HG03558 (cell line): Measurements from ENCODE around the gene ZNF827.

ENCODE experiments used
- ATAC-seq: cut with Tn5 transposase; IDR thresholded peaks from one replicate; pipeline ENCODE4 v1.9.1; 2021; ENCODE audit warnings: moderate number of reproducible peaks; ENCODE audit not compliant: unreplicated experiment; ENCODE audit errors: extremely low read depth

Gene ZNF827

GRCh38 chr4:145732895-145733880 lies 205.4 kb downstream of the ZNF827 start:
- peak; percentile 59 for ATAC-seq

DNA sequence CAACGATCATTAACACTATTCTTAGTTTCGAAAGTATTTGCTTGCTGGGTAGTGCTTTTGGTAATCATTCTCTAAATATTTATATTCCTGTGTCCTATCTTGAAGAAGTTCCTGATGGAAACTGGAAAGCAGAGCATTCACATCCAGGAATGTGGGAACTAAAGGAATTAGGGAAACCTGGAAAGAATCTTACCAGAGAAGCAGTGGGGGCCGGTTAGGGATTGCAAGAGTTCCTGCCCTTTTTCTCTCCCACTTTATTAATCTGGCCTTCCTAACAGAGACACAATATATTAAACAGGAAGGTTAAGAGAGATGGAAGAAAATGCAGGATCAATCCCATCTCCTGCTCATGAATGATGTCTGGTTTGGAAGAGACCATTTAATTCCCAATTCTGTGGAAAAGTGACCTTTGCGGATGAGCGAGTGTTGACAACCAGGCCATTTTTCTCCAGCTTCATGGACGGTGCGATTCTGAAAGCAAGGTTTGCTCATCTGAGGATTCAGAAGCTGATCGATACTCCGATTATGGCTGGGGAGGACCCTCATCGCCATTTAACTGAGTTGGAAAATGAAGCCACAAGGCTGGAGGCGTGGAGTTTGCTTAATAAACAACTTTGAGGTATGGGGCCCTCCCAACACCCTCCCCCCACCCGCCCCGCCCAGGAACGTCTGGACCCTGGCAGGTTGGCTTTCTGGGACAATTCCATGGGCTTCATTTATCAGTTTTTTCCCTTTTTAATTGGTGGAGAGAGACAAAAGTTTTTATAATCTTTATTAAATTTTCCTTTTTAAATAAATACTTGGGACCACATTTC lies 206.4 kb downstream of the ZNF827 start:
- ATAC-seq: no peak

DNA sequence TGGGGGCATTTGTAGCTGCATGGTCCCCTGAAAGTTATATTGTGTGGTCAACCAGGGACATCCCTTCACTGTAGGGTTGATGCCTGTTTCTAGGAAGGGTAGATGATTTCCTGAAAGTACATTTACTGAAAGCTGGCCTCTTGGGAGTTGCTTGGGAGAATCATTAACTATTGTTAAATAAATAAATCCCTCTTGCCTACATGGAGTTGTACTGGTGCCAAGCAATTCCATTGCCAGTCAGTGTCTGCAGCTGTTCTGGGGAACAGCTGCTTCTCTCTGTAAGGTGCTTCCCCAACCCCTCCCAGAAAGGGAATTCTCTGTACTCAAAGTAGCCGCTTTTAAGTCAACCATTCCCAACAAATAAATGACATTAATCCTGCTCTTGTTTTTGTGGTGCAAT lies 207.6 kb downstream of the ZNF827 start:
- no peak for ATAC-seq

DNA sequence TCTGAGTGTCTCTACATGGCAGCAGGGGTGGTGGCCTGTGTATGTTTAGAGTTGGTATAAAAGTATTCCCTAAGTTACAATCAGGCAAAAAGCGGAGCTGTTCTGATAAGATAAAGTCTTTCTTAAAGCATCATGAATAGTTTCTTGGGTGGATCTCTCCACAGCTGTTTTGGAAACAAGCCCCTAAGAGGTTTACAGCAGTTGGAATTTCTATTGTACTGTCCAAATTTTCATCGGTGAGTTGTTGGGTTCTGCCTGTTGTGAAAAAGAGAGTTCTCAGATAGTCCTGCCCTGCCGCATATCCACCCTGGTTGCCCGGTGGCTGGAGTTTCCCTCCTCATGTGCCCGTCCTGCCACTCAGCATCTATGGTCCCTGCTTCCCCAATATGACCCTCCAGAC lies 208.6 kb downstream of the ZNF827 start:
- ATAC-seq: no peak

DNA sequence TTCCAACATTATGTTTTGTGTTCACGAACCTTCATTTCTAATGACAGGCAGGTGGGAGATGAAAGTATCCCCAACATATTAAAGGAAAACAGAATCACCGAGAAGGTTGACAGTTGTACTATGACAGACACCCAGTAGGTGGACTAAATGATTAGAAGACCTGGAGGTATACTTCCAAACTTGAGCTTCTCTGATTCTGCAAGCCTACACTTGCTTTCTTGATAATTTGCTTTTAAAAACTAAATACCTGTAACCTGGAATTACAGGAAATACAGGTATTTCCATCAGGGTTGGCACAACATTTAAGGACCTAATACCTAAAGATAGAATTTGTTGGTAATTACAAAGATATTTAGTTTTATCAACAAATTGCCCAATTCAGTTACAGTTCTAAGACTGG lies 215.3 kb downstream of the ZNF827 start:
- ATAC-seq: no peak

DNA sequence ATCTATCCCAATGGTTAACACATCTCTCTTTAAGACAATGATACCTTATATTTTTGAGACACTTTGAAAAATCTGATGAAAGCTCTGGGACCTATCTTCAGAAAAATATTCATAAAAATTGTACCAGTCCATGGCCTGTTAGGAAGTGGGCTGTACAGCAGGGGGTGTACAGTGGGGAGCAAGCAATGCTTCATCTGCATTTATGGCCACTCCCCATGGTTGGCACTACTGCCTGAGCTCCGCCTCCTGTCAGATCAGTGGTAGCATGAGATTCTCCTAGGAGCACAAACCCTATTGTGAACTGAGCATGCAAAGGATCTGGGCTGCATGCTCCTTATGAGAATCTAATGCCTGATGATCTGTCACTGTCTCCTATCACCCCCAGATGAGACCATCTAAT lies 216.1 kb downstream of the ZNF827 start:
- no peak for ATAC-seq

GRCh38 chr4:145720656-145721055 lies 218.0 kb downstream of the ZNF827 start:
- peak; percentile 8 for ATAC-seq

DNA sequence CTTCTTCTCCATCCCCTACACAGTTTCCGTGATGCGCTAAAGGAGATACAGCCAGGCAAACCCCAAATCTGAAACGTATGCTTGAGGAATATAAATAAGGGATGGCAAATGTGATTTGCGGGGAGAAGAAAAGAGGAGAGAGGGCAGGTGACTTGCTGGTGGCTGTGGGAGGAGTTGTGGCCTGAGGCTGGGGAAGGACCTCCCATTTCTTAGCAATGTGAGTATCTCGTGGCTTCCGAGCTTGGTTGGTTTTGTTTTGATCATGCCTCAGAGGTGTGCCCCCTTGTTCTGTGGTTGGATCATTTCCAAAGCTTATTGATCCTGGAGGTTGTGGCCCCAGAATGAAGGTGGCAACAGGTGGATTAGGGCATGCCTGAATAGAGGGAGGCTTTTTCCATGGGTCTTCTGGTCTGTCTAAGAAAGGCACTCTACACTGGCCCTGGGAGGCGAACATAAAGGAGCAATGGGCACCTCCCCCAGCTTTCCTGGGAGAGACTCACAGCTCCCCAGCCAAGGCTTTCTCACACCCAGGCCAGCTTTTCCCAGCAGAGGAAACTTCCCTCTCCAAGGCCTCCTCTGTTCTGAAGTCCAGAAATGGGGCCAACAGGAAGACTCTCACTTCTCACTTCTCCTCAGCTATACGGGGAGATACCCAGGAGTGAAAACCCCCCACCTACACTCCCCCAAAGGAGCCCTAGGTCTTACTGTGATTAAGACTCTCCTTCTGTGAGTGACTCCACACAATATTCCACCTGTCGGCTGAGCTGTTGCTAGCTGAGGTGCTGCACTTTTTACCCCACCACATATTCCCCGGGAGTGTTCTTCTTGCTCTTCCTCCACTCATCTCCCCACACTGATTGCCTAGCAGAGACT lies 218.6 kb downstream of the ZNF827 start:
- ATAC-seq: peak; percentile 49

- no peak for ATAC-seq
Measured at GRCh38 chr4:145716661-145717200, 221.9 kb downstream of the ZNF827 start.

- no peak for ATAC-seq
Measured at GRCh38 chr4:145716200-145716599, 222.4 kb downstream of the ZNF827 start.

- no peak for ATAC-seq
Measured at GRCh38 chr4:145709843-145710242, 228.8 kb downstream of the ZNF827 start.

DNA sequence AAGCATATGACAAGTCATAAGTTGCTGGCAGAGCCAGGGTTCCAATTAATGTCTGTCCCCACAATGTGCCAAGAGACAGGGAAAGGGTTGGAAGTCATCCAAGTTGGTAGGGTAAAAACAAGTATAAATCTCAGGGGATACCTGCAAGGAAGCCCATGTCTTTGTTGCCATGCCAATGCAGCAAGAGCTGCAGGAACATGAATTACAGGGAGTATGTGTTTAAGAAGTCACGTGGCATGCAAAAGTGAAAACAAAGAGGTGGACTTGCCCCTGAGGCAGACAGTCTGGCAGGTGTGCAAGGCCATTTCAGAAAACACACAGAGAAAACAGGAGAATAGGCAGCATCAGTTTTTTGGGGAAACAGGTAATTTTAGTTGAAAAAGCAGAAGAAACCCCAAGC lies 229.3 kb downstream of the ZNF827 start:
- ATAC-seq: no peak
